ENCODE data around the gene TMEM175. TPM values are rescaled to one million over a fixed set of nuclear protein-coding genes. Genes with fewer than 3 reads are reported as not detected.

Gene TMEM175
- total and polyA plus RNA-seq, 2 of the 8 experiments (the other 6 are each of a cell fraction or from before 2014, with no cell fraction given): 4.9 to 20.7 TPM

DNA sequence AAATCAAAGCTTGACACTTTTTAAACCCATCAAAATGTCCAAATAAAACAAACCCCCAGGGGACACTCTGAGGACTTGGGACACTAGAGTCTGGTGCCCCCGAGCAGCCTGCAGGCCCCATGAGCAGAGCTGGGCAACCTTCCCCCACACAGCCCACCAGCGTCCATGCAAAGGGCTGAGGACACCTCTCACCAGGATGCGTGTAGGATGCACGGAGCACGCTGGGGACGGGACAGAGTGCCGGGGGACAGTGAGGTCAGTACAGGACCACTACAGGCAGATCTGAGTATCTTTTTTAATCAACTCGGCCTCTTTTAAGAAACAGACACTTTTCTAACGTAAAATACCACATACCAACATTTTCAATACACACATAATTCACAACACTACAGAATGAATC is 7.1 kb upstream of the TMEM175 start:
- H4K8ac ChIP-seq (ENCODE audit: extremely low read depth, insufficient read depth, low read length): no peak overlapping the region
- H2BK20ac ChIP-seq (ENCODE audit: low read length): no peak overlapping the region
- 92 to 100% methylated on average over 2 to 9 of the region's 9 CpGs for WGBS, 2 experiments (ENCODE audit: extremely low coverage in 1 of 2, insufficient coverage in 1 of 2, insufficient read length in 1 of 2, insufficient replicate concordance in 2 of 2, low coverage in 1 of 2, low lambda C conversion rate in 2 of 2, missing lambda C conversion rate in 1 of 2)
- CTCF ChIA-PET (ENCODE audit: partially characterized antibody): no interaction called here
- H3K18ac ChIP-seq (ENCODE audit: extremely low read depth, low read length): no peak overlapping the region
- H3K4me3 ChIP-seq (ENCODE audit: extremely low read depth in 1 of 4, insufficient read depth in 2 of 4, low read depth in 3 of 4, low read length in 4 of 4): no peak overlapping the region
- FAIRE-seq (no peak), DNase-seq (ENCODE audit: low read depth in 1 of 2, low spot score in 2 of 2) (no peak)
- no peaks in the 10 kb centered on the region; a peak in 1 of 7 replicates for H3K4me1 ChIP-seq (replicated peaks in 1 of 4; ENCODE audit: control insufficient read depth in 3 of 4, insufficient read depth in 4 of 4, low read length in 3 of 4)
- H4K20me1 ChIP-seq (replicated peaks in 1 of 2; ENCODE audit: control insufficient read depth in 1 of 2, insufficient read depth in 2 of 2, low read length in 2 of 2): peaks cover 11 to 22% of the 10 kb centered on the region in 2 experiments
- no peak overlapping the region for H2AFZ ChIP-seq (ENCODE audit: low read length)
- H3K4ac ChIP-seq (replicated peaks; ENCODE audit: insufficient read length, low read depth, low read length): no peak overlapping the region
- H3K79me2 ChIP-seq (ENCODE audit: control insufficient read depth in 1 of 2, insufficient read depth in 2 of 2, low read length in 2 of 2): peaks cover 15 to 75% of the 10 kb centered on the region in 2 experiments
- peak overlapping the region in 1 of 4 experiments; percentile 28; a peak in 1 of 7 replicates for H3K9ac ChIP-seq (replicated peaks in 1 of 4; ENCODE audit: extremely low read depth in 1 of 4, low read depth in 3 of 4, low read length in 3 of 4)
- H3K14ac ChIP-seq (ENCODE audit: insufficient read length): no peak overlapping the region
- no peaks in the 10 kb centered on the region for H3K23me2 ChIP-seq (ENCODE audit: low read depth, low read length)
- H2AK5ac ChIP-seq (ENCODE audit: low read depth, low read length): no peak overlapping the region
- H3K9me3 ChIP-seq (ENCODE audit: insufficient read depth in 2 of 2, low read depth in 1 of 2, low read length in 1 of 2): no peaks in the 10 kb centered on the region
- no peaks in the 10 kb centered on the region for H3K36me3 ChIP-seq (ENCODE audit: control insufficient read depth in 2 of 4, insufficient read depth in 4 of 4, low read length in 3 of 4)
- no peak overlapping the region for H3K56ac ChIP-seq (replicated peaks; ENCODE audit: insufficient read length, low read depth, low read length)
- H3K79me1 ChIP-seq (ENCODE audit: low read depth, low read length): peaks cover 16% of the 10 kb centered on the region
- no peaks in the 10 kb centered on the region for H3K27me3 ChIP-seq (replicated peaks in 1 of 4; ENCODE audit: control insufficient read depth in 3 of 4, extremely low read depth in 1 of 4, insufficient read depth in 3 of 4, low read length in 3 of 4)
- H2BK5ac ChIP-seq (ENCODE audit: low read depth, low read length): no peak overlapping the region
- no peak overlapping the region for H3K4me2 ChIP-seq (ENCODE audit: insufficient read depth in 1 of 2, low read depth in 2 of 2, low read length in 2 of 2)
- no peak overlapping the region for H2BK120ac ChIP-seq (replicated peaks; ENCODE audit: low read depth, low read length)
- POLR2A ChIA-PET (ENCODE audit: partially characterized antibody): no interaction called here
- no peak overlapping the region for H2BK15ac ChIP-seq (ENCODE audit: low read length)
- no peak for TF ChIP-seq RXRA (IDR thresholded peaks at IDR 0.05; ENCODE audit: insufficient read depth, low read depth, low read length)
- no peak for TF ChIP-seq FOSL1 (IDR thresholded peaks at IDR 0.05; ENCODE audit: insufficient read depth, low read depth, low read length)
- H4K91ac ChIP-seq (replicated peaks; ENCODE audit: insufficient read length, low read length): no peak overlapping the region
- no peak overlapping the region for H2BK12ac ChIP-seq (ENCODE audit: low read depth, low read length)
- no peak overlapping the region for H3K27ac ChIP-seq (ENCODE audit: low read depth, low read length)
- H3K23ac ChIP-seq (ENCODE audit: insufficient read length): no peak overlapping the region
- H4K5ac ChIP-seq (ENCODE audit: insufficient read length, low read depth, low read length): no peak overlapping the region
